Caco-2 (cell line): ENCODE results near the gene DERL2. TPM values are rescaled to one million over a fixed set of nuclear protein-coding genes. Genes with fewer than 3 reads are reported as not detected.

Experiments used
- Bru-seq: library from RNA; stranded (reverse); fragments of 400-500 nt; gene quantifications from one replicate; lab custom pipeline; 2021; lab: Mats Ljungman, UMichigan
- BruChase-seq, 2 experiments: library from RNA; stranded (reverse); fragments of 400-500 nt; gene quantifications; one replicate each; lab custom pipeline; 2021; lab: Mats Ljungman, UMichigan
- BruUV-seq: library from RNA; stranded (reverse); fragments of 400-500 nt; replicated peaks from 2 replicates; lab custom pipeline; 2021; lab: Mats Ljungman, UMichigan
- CTCF ChIA-PET: fragments of 300-600 bp; sonication (Branson Sonifier 250); formaldehyde crosslinking; loops from one replicate; lab custom pipeline; 2022; ENCODE audit warnings: antibody characterized with exemption; lab: Charles Lee
- POLR2A ChIA-PET: fragments of 300-600 bp; sonication (Branson Sonifier 250); formaldehyde crosslinking; loops from one replicate; lab custom pipeline; 2022; ENCODE audit warnings: antibody characterized with exemption; lab: Charles Lee
- DNase-seq, 2 experiments: peaks; one replicate each; pipeline versions ENCODE4 v3.0.0 to v3.0.0-alpha.2; 2020 to 2022
- H3K27me3 ChIP-seq: replicated peaks from 2 replicates; pipeline ENCODE4 v1.6.0; 2011; ENCODE audit warnings: low read length; ENCODE audit not compliant: control insufficient read depth, insufficient read depth
- H3K36me3 ChIP-seq: 2 replicates; pipeline ENCODE4 v1.5.1; 2011; ENCODE audit warnings: low read length; ENCODE audit not compliant: control insufficient read depth, insufficient read depth
- H3K4me1 ChIP-seq: fragments of 250-450 bp; sonication (Bioruptor Pico); 2 replicates; pipeline ENCODE4 v1.5.1; 2020; ENCODE audit warnings: mild to moderate bottlenecking
- H3K4me3 ChIP-seq: 2 replicates; pipeline ENCODE4 v1.5.1; 2011; ENCODE audit warnings: low read depth, mild to moderate bottlenecking, control low read depth, low read length
- H3K9me3 ChIP-seq: fragments of 250-450 bp; sonication (Bioruptor Pico); 2 replicates; pipeline ENCODE4 v1.5.1; 2020; ENCODE audit warnings: mild to moderate bottlenecking, moderate library complexity
- H3K27ac Mint-ChIP-seq: one replicate; pipeline ENCODE4 v1.8.0; 2022; ENCODE audit warnings: mixed read lengths; ENCODE audit not compliant: unreplicated experiment
- H3K27me3 Mint-ChIP-seq: one replicate; pipeline ENCODE4 v1.8.0; 2022; ENCODE audit warnings: mixed read lengths; ENCODE audit not compliant: insufficient read depth, unreplicated experiment
- H3K36me3 Mint-ChIP-seq: one replicate; pipeline ENCODE4 v1.8.0; 2022; ENCODE audit warnings: mild to moderate bottlenecking, mixed read lengths; ENCODE audit not compliant: insufficient read depth, unreplicated experiment
- H3K4me1 Mint-ChIP-seq: one replicate; pipeline ENCODE4 v1.8.0; 2022; ENCODE audit warnings: low read depth, mixed read lengths; ENCODE audit not compliant: unreplicated experiment
- H3K4me3 Mint-ChIP-seq: one replicate; pipeline ENCODE4 v1.8.0; 2022; ENCODE audit warnings: mild to moderate bottlenecking, moderate library complexity, mixed read lengths; ENCODE audit not compliant: unreplicated experiment
- H3K9me3 Mint-ChIP-seq: one replicate; pipeline ENCODE4 v1.8.0; 2022; ENCODE audit warnings: mixed read lengths; ENCODE audit not compliant: unreplicated experiment
- intact Hi-C: fragments of 100-400 bp; cut with micrococcal nuclease; formaldehyde crosslinking; loops from one replicate; pipeline ENCODE4 v1.10.0; 2022; ENCODE audit not compliant: unreplicated experiment
- long read RNA-seq: library from polyadenylated mRNA; stranded (forward); transcript quantifications from one replicate; pipeline ENCODE4 v2.0.0, GENCODE V29; 2022
- total RNA-seq: library from RNA; stranded (reverse); gene quantifications from 2 replicates; pipeline ENCODE4 v1.2.3, GENCODE V29; 2022
- TF ChIP-seq, protein P1 (sequence below), 2 experiments: fragments of 200-600 bp in 1 of 2; IDR thresholded peaks; 1 replicate in 1 of 2; 2 replicates in 1 of 2; pipeline versions ENCODE4 v1.5.1 to v1.8.0; 2011 to 2022; ENCODE audit warnings: antibody characterized with exemption in 1 of 2, control low read depth in 1 of 2, inconsistent platforms in 1 of 2, low read depth in 1 of 2, low read length in 1 of 2, mild to moderate bottlenecking in 1 of 2, moderate library complexity in 1 of 2; ENCODE audit not compliant: insufficient read depth in 1 of 2, severe bottlenecking in 1 of 2, unreplicated experiment in 1 of 2

The DERL2 gene
- total RNA-seq (34.1 and 34.9 TPM in 2 replicates), Bru-seq, nascent RNA (percentile 77 among the genes with signal in this experiment), BruChase-seq, experiment 1, labeled RNA remaining after a 2-hour chase (percentile 82 among the genes with signal in this experiment), BruChase-seq, experiment 2, labeled RNA remaining after a 6-hour chase (percentile 82 among the genes with signal in this experiment)
- long read RNA-seq, full-length matches to known transcripts, result 64 of 100 reads
- long read RNA-seq, partial matches to known transcripts, result 1 of 100 reads
- long read RNA-seq, other reads (novel, unspliced or antisense), result 35 of 100 reads

DNA sequence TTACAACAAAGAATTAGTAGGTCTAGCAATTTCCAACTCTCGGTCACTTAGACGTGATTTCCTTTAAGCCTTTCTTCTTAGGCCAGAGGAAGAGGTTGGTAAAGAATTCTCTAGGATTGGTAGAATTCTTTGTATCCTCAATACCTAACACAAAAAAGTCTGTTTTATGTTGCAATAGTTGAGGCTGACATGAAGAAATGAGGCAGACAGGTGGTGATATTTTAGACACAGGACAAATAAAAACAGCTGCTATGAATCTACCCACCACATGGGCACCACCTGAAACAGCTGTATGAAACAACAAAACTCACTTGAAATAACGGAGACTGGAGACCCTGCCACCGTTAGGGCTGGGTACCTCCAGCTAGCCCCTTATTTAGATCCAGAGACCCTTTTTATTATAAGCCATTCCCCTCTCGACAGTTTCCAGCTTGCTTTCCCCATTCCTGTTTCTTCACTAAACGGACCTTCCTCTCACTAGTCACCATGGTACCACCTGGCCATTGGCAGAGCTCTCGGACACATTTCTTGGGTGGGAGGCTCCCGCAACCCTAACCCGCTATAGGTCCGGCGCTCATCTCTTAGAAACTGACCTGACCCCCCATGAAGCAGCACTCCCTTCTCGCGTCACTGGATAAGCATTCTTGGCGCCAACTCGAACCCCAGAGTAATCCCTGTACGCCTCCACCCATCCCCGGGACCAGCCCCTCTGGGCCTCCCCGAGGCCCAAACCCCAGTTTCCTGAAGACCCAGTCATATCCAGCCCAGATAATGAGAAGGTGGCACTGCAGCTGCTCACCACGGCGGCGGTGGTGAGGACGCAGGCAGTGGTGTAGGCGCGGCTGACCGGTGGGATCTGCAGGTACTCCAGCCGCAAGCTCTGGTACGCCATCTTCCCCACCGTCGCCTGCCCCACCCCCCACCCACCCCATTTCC, at the start of gene DERL2:
Gene DERL2, minus strand, starts transcription at position 909 of the 936 bp plus-strand sequence. Its CDS starts 17 bp downstream, at position 892.
- BruUV-seq, result TSS peak; percentile 47
- DNase-seq, result peak in 1 of 2 experiments; percentile 19
- TF ChIP-seq, protein P1, sequence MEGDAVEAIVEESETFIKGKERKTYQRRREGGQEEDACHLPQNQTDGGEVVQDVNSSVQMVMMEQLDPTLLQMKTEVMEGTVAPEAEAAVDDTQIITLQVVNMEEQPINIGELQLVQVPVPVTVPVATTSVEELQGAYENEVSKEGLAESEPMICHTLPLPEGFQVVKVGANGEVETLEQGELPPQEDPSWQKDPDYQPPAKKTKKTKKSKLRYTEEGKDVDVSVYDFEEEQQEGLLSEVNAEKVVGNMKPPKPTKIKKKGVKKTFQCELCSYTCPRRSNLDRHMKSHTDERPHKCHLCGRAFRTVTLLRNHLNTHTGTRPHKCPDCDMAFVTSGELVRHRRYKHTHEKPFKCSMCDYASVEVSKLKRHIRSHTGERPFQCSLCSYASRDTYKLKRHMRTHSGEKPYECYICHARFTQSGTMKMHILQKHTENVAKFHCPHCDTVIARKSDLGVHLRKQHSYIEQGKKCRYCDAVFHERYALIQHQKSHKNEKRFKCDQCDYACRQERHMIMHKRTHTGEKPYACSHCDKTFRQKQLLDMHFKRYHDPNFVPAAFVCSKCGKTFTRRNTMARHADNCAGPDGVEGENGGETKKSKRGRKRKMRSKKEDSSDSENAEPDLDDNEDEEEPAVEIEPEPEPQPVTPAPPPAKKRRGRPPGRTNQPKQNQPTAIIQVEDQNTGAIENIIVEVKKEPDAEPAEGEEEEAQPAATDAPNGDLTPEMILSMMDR (IDR thresholded peaks at IDR 0.05; ENCODE audit: insufficient read depth in 1 of 2, low read depth in 1 of 2, low read length in 1 of 2, severe bottlenecking in 1 of 2, unreplicated experiment in 1 of 2), result no peak

DNA sequence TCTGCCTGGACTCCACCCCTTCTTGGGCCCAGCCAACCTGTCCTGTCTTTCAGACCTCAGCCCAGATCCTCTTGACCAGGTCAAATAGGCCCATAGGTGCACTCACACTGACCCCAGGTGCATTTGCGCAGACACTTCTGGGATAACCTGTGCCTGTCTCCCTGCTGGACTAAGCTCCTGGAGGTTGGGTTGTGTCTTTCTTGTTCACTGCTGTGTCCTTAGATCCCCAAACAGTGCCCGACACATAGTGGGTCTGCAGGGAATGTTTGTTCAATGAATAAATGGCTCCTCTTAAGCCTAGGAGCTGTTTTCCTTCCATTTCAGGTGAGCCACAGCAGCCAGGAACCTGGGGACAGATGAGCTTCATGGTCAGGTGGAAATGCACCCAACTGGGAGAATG, 49.5 kb upstream of the DERL2 start:
- H3K27ac Mint-ChIP-seq, result no peak overlapping the region
- Histone ChIP-seq H3K4me1 (no peaks in the 10 kb centered on the region), H3K4me3 (no peak overlapping the region), H3K9me3 (no peaks in the 10 kb centered on the region), H3K36me3 (no peaks in the 10 kb centered on the region), H3K27me3 (no peaks in the 10 kb centered on the region)
- H3K4me3 Mint-ChIP-seq, result no peak overlapping the region
- CTCF ChIA-PET, result no interaction called here
- intact Hi-C loops, result no loop called here
- POLR2A ChIA-PET, result no interaction called here
- H3K4me1 Mint-ChIP-seq, result no peaks in the 10 kb centered on the region
- H3K9me3 Mint-ChIP-seq, result no peaks in the 10 kb centered on the region
- H3K36me3 Mint-ChIP-seq, result no peaks in the 10 kb centered on the region
- no TSS peak for BruUV-seq
- H3K27me3 Mint-ChIP-seq, result no peaks in the 10 kb centered on the region
- DNase-seq, result no peak
- TF ChIP-seq, protein P1 (IDR thresholded peaks at IDR 0.05; ENCODE audit: insufficient read depth in 1 of 2, low read depth in 1 of 2, low read length in 1 of 2, severe bottlenecking in 1 of 2, unreplicated experiment in 1 of 2), result no peak

More for the DNA sequence above, at the start of gene DERL2:
- peak within 1 kb of the TSS; percentile 90 for H3K27ac Mint-ChIP-seq
- intact Hi-C loops, result loop anchor here (1.0 kb wide), 1 partner anchor 18 kb away; no protein-coding TSS in a partner anchor
- no peaks in the 10 kb centered on the region for H3K4me1 Mint-ChIP-seq
- Histone ChIP-seq H3K9me3 (no peaks in the 10 kb centered on the region), H3K4me3 (peak within 1 kb of the TSS; percentile 80), H3K36me3 (no peaks in the 10 kb centered on the region), H3K27me3 (no peaks in the 10 kb centered on the region), H3K4me1 (0 out of 2 replicates have a peak, but pooled peaks cover 3% of the 10 kb centered on the region)
- CTCF ChIA-PET, result interaction anchor here (0.7 to 1.9 kb wide), 3 partner anchors 17 to 56 kb away, joined by 3 to 7 read pairs (median 3); partner anchors contain the start of genes C1QBP and DHX33
- H3K27me3 Mint-ChIP-seq, result no peaks in the 10 kb centered on the region
- peak within 1 kb of the TSS; percentile 90 for H3K4me3 Mint-ChIP-seq
- POLR2A ChIA-PET, result interaction anchor here (0.5 to 1.0 kb wide), 4 partner anchors 10 to 1601 kb away, joined by 7 to 10 read pairs (median 8); partner anchors contain the start of gene DHX33
- no peaks in the 10 kb centered on the region for H3K9me3 Mint-ChIP-seq
- H3K36me3 Mint-ChIP-seq, result peaks cover 44% of the 10 kb centered on the region
